Measurements from ENCODE around the gene RIMBP2. TPM values are rescaled to one million over a fixed set of nuclear protein-coding genes. Genes with fewer than 3 reads are reported as not detected.

The RIMBP2 gene
- total and polyA plus RNA-seq, 9 of the 15 experiments (the other 6 are each of a cell fraction or from before 2014, with no cell fraction given) = not detected

DNA sequence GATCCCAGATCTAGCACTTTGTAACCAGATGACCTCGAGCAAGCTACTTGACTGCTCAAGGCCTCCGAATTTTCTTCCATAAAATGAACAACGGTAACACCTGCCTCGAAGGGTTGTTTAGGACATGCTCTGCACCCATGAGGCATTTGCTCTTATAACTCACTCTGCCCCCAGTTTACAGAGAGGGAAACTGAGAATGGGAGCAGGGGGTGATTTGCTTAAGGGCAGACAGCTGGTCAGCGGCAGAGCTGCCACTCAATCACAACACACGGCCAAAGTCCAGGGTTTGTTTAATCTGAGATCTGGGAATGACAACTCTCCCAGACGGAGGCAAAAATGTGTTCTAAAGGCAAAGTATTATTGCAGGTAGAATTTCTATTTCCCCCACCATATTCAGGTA, 156.3 kb downstream of the RIMBP2 start:
- Histone ChIP-seq H3K9me1 (ENCODE audit: control insufficient read depth, insufficient read depth, low read length) (no peaks in the 10 kb centered on the region), H3K4me1 (replicated peaks in 1 of 2; ENCODE audit: control insufficient read depth in 2 of 2, insufficient read depth in 2 of 2, low read length in 2 of 2) (no peaks in the 10 kb centered on the region), H3K4me3 (no peak overlapping the region), H3K79me2 (ENCODE audit: control insufficient read depth, insufficient read depth, low read length) (no peaks in the 10 kb centered on the region), H4K20me1 (replicated peaks; ENCODE audit: control insufficient read depth, insufficient read depth, low read length) (no peaks in the 10 kb centered on the region), H3K9me3 (replicated peaks; ENCODE audit: control insufficient read depth, insufficient read depth, low read depth, low read length) (no peaks in the 10 kb centered on the region), H2AFZ (ENCODE audit: low read depth, low read length) (no peak overlapping the region), H3K27me3 (ENCODE audit: control insufficient read depth in 2 of 2, insufficient read depth in 2 of 2, low read length in 2 of 2) (peaks cover 3 to 35% of the 10 kb centered on the region in 2 experiments; a peak in 4 of 5 replicates), H3K36me3 (ENCODE audit: control insufficient read depth, insufficient read depth, low read length) (no peaks in the 10 kb centered on the region), H3K4me2 (ENCODE audit: insufficient read depth, low read length) (no peak overlapping the region), H3K9ac (ENCODE audit: insufficient read depth in 1 of 2, low read depth in 2 of 2, low read length in 2 of 2) (no peak overlapping the region), H3K27ac (ENCODE audit: extremely low read depth, low read depth, low read length) (no peak overlapping the region)
- ChIA-PET CTCF (ENCODE audit: low intra/inter-chr PET ratio) (no interaction called here), POLR2A (no interaction called here)
- no TSS peak for BruUV-seq (replicated peaks)
- no peak for FAIRE-seq
- no peak for DNase-seq (ENCODE audit: extremely low read depth in 1 of 4, low spot score in 3 of 4)
- WGBS (ENCODE audit: insufficient coverage, low coverage, missing lambda C conversion rate) = under 1% methylated on average over 7 of the region's 7 CpGs
- intact Hi-C loops (cut with micrococcal nuclease) = no loop called here
- TF ChIP-seq TEAD1 (CRISPR knock-in tag; IDR thresholded peaks at IDR 0.05) = no peak
- TF ChIP-seq RUNX1 (IDR thresholded peaks at IDR 0.05; ENCODE audit: low read depth) = no peak
- TF ChIP-seq, protein P1, sequence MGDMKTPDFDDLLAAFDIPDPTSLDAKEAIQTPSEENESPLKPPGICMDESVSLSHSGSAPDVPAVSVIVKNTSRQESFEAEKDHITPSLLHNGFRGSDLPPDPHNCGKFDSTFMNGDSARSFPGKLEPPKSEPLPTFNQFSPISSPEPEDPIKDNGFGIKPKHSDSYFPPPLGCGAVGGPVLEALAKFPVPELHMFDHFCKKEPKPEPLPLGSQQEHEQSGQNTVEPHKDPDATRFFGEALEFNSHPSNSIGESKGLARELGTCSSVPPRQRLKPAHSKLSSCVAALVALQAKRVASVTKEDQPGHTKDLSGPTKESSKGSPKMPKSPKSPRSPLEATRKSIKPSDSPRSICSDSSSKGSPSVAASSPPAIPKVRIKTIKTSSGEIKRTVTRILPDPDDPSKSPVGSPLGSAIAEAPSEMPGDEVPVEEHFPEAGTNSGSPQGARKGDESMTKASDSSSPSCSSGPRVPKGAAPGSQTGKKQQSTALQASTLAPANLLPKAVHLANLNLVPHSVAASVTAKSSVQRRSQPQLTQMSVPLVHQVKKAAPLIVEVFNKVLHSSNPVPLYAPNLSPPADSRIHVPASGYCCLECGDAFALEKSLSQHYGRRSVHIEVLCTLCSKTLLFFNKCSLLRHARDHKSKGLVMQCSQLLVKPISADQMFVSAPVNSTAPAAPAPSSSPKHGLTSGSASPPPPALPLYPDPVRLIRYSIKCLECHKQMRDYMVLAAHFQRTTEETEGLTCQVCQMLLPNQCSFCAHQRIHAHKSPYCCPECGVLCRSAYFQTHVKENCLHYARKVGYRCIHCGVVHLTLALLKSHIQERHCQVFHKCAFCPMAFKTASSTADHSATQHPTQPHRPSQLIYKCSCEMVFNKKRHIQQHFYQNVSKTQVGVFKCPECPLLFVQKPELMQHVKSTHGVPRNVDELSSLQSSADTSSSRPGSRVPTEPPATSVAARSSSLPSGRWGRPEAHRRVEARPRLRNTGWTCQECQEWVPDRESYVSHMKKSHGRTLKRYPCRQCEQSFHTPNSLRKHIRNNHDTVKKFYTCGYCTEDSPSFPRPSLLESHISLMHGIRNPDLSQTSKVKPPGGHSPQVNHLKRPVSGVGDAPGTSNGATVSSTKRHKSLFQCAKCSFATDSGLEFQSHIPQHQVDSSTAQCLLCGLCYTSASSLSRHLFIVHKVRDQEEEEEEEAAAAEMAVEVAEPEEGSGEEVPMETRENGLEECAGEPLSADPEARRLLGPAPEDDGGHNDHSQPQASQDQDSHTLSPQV (IDR thresholded peaks at IDR 0.05) = no peak
- no peak for TF ChIP-seq RBM34 (IDR thresholded peaks at IDR 0.05; ENCODE audit: borderline replicate concordance, insufficient read depth, low read length)
- TF ChIP-seq, protein P2, sequence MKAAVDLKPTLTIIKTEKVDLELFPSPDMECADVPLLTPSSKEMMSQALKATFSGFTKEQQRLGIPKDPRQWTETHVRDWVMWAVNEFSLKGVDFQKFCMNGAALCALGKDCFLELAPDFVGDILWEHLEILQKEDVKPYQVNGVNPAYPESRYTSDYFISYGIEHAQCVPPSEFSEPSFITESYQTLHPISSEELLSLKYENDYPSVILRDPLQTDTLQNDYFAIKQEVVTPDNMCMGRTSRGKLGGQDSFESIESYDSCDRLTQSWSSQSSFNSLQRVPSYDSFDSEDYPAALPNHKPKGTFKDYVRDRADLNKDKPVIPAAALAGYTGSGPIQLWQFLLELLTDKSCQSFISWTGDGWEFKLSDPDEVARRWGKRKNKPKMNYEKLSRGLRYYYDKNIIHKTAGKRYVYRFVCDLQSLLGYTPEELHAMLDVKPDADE (conservative IDR thresholded peaks at IDR 0.05; ENCODE audit: control insufficient read depth, low read depth, low read length) = no peak
- TF ChIP-seq, protein P3, sequence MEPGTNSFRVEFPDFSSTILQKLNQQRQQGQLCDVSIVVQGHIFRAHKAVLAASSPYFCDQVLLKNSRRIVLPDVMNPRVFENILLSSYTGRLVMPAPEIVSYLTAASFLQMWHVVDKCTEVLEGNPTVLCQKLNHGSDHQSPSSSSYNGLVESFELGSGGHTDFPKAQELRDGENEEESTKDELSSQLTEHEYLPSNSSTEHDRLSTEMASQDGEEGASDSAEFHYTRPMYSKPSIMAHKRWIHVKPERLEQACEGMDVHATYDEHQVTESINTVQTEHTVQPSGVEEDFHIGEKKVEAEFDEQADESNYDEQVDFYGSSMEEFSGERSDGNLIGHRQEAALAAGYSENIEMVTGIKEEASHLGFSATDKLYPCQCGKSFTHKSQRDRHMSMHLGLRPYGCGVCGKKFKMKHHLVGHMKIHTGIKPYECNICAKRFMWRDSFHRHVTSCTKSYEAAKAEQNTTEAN (CRISPR knock-in tag; IDR thresholded peaks at IDR 0.05) = no peak
- no peak for TF ChIP-seq ZNF354B (CRISPR knock-in tag; IDR thresholded peaks at IDR 0.05)
- no peak for TF ChIP-seq ZNF316 (IDR thresholded peaks at IDR 0.05)
- TF ChIP-seq, protein P4, sequence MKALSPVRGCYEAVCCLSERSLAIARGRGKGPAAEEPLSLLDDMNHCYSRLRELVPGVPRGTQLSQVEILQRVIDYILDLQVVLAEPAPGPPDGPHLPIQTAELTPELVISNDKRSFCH (CRISPR knock-in tag; IDR thresholded peaks at IDR 0.05) = no peak
- TF ChIP-seq, protein P4 (tag; IDR thresholded peaks at IDR 0.05) = no peak
- TF ChIP-seq, protein P5, sequence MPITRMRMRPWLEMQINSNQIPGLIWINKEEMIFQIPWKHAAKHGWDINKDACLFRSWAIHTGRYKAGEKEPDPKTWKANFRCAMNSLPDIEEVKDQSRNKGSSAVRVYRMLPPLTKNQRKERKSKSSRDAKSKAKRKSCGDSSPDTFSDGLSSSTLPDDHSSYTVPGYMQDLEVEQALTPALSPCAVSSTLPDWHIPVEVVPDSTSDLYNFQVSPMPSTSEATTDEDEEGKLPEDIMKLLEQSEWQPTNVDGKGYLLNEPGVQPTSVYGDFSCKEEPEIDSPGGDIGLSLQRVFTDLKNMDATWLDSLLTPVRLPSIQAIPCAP (CRISPR knock-in tag; IDR thresholded peaks at IDR 0.05; ENCODE audit: borderline replicate concordance) = no peak
- TF ChIP-seq, protein P6, sequence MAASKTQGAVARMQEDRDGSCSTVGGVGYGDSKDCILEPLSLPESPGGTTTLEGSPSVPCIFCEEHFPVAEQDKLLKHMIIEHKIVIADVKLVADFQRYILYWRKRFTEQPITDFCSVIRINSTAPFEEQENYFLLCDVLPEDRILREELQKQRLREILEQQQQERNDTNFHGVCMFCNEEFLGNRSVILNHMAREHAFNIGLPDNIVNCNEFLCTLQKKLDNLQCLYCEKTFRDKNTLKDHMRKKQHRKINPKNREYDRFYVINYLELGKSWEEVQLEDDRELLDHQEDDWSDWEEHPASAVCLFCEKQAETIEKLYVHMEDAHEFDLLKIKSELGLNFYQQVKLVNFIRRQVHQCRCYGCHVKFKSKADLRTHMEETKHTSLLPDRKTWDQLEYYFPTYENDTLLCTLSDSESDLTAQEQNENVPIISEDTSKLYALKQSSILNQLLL (CRISPR knock-in tag; IDR thresholded peaks at IDR 0.05; ENCODE audit: borderline replicate concordance) = no peak
- TF ChIP-seq ZNF668 (CRISPR knock-in tag; IDR thresholded peaks at IDR 0.05) = no peak
- in situ Hi-C loops (cut with MboI) = no loop called here
- ATAC-seq = no peak

All from K562 (cell line).